SK-N-DZ (cell line): ENCODE data around the gene DCAF5.

Source experiments
- DNase-seq: peaks from one replicate; pipeline ENCODE4 v3.0.0-alpha.2; 2015; ENCODE audit warnings: low spot score

Gene DCAF5

DNA sequence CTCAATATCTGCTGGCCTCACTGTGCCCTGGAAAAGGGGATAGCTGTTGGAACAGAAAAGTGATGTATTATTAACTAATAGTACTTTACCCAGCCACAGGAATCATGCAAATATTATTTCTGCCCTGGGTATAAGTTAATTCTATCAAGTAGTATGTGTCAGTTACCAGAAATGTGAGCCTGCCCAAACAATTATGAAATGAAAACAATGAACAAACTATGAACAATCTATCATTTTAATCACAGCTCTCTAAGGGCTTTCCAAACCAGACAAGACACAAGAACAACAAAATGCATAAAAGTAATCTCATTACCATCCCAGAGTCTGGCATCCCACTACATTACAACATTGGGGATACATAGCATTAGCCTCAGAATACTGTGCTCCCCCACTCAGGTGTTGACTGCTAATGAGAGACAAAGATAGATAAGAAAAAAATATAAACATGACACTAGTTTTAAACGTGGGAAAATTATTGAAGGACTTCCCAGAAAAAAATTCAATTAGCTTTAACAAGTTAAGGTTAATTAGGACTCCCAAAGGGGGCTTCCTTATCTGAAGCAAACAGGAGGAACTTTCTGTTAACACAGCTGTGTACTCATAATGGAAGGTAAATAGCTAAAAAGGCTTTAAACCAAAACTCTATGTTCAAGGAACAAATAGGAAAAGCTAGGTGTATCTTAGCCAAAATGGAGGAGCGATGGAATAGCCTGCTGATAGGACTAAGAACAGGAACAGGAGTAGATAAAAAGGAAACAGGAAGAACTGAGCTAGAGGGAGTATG is 3.3 kb downstream of the DCAF5 start:
- no peak for DNase-seq

DNA sequence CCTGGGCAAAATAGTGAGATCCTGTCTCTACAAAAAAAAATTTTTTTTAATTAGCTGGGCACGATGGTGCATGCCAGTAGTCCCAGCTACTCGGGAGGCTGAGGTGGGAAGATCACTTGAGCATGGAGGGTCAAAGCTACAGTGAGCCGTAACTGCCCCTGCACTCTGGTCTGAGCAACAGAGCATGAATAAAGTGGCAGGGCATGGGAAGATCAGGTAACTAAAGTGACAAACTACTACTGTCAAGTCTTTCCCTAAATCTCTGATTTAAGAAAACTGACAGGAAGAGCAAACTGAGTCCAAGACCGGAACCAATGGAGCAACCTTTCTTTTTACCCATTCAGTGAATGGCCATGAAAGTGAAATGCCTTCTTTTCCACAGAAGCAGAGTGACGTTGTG is 10.8 kb downstream of the DCAF5 start:
- DNase-seq, result no peak

DNA sequence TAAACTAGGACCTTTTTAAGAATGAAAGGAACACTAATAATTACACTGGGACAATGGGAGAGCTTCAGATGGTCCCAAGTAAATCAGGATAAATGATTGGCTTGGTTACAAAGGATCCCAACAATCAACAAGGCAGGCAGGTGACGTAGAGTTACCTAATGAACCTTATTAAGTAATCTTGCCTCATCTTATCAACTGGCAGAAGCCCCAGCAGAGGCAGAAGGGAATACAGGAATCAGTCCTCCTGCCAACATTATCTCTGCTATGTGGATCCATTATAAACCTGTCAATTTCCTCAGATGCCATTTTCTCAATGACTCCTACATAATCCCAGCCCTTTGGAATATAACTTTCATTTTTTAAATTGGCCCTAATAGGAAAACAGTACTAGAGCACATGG is 11.4 kb downstream of the DCAF5 start:
- no peak for DNase-seq

DNA sequence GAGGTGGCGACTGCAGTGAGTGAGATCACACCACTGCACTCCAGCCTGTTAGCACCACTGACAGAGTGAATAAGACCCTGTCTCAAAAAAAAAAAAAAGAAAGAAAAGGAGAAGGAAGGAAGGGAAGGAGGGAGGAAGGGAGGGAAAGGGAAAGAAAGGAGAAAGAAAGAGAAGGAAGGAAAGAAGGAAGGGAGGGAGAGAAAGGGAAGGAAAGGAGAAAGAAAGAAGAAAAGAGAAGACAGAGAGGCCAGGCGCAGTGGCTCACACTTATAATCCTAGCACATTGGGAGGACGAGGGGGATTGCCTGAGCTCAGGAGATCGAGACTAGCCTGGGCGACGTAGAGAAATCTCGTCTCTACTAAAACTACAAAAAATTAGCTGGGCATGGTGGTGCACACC is 13.2 kb downstream of the DCAF5 start:
- DNase-seq, result no peak

DNA sequence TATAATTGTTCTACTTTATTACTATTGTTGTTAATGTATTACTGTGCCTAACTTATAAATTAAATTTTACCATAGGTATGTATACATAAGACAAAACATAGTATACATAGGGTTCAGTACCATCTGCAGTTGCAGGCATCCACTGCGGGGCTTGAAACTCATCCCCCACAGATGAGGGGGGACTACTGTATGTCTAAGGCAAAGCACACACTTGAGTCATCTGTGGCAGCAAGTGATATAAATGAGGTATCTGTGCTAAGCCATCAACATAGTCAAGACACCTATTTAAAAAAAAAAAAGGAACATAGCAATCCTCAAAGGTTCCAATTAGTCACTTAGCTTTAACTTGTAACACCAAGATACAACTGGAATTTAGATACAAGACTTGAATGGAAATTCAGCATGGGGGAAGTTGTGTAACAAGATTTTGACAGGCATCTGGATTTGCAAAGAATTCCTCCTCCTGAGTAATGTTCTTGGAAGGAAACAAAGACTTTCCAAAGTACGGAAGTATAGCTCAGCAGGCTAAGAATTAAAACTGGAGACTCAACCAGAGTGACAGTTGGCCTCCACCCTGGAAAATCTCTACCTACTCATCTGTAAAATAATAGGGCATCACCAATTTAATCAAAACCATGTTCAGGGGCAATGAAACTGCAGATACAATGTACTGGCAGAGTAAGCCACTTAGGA is 14.9 kb downstream of the DCAF5 start:
- no peak for DNase-seq

DNA sequence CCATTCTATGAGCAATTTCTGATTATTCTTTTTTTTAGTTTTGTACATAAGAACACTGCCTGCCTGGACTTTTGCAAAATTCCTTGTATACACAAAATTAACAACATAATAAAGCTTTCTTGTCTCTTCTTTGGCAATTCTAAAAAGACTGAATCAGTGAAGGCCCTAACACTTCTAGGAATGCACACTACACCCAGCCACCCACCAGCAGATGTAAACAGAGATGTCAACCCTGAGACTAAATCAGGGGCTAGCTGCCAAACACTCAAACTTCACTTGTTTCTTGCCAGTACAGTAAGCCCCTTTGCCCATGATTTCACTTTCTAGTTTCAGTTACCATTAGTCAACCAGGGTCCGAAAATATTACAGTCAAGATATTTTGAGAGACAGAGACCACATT is 15.5 kb downstream of the DCAF5 start:
- DNase-seq, result no peak

DNA sequence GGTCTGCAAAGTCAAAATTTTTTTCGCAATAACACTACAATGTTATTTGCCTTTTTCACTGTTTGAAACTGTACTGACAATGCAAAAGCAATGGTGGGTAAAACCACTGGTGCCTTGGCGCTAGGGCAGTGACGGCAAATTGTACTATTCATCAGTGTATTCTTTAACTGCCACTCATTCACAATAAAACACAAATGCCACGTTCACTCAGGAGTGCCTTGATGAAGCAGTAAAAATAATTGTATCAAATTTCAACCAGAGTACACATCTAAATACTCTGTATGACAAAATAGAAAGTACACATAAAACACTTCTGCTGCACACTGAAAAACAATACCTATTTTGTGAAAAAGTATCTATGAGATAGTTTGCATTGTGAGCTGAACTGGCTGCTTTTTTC is 17.8 kb downstream of the DCAF5 start:
- no peak for DNase-seq

DNA sequence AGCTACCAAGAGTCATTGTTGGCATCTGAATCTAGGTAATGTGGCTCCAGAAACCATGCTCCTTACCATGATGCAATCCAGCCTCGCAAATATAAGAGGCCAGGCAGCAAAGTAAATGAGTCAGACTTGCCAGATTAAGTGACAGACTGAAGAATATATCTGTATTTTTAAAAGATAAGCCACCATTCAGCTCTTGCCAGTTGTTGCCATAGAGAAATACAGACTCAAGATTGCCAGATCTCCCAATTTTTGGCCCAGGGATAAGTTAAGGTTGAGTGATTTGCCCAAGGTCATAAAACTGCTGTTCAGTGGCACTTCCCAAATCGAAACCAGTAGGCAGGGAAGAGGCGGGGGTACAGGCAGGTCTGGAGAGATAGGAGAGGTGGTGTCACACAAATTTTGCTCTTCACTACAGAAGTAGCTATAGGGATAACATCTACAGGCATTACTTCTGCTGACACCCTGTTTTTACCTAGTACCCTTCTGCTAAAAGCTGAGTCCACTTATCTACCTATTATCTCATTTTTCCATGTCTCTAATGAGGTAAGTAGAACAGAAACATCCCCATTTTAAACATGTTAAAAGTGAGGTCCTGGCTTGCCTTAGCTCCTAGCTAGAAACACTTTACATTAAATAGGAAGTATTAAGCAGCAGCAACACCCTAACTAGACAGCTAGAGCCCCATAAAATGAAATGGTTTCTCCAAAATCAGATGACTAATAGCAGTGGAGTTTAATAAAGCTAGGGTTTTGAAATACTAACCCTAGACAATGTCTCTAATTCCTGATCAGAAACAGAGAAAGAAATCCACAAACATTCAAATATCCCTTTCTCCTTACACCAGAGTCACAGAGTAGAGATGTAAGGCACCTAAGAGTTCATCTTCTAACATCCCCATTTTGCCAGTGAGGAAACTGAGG is 19.5 kb downstream of the DCAF5 start:
- no peak for DNase-seq

DNA sequence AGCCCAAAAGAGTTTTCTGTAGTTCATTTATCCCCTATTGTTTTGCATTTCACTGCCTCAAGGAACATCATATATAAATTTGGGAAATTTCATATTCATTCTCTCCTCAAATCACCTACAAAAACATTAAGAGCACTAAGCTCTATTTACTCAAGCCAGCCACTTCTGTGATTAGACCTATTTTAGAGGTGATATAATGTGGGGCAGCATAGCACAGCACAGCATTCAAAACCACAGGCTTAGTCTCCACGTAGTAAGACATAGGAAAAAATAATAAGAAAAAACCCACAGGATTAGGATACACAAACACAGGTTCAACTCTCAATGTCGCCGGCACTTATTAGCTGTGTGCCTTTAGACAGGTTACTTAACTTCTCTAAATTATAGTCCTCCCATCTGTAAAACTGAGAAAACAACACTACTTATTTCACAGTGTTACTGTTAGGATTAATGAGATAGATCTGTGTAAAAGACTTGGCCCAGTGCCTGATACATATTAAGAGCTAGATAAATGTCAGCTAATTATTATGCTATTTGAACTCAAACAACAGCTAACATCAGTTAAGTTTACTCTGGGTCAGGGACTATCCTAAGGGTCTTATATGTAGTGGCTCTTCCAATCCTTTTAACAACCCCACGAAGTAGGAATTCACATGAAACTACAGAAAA is 20.3 kb downstream of the DCAF5 start:
- DNase-seq, result no peak

DNA sequence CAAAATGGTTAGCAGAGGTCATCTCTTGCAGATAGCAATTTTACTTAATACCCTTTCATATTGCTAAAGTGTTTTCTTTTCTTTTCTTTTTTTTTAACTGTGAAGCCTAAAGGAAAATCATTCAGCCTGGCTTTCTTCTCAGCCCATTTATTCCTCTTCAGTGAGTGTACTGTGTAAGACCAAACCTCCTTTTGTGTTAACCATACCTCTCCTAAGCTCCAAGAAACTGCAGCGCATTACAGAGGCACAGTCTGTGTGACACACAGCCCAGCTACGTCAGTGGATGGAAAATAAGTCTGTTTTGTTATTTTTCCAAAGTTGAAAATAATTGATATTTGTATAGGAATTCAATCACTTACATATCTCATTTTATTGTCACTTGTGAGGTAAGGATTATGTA is 21.7 kb downstream of the DCAF5 start:
- no peak for DNase-seq

DNA sequence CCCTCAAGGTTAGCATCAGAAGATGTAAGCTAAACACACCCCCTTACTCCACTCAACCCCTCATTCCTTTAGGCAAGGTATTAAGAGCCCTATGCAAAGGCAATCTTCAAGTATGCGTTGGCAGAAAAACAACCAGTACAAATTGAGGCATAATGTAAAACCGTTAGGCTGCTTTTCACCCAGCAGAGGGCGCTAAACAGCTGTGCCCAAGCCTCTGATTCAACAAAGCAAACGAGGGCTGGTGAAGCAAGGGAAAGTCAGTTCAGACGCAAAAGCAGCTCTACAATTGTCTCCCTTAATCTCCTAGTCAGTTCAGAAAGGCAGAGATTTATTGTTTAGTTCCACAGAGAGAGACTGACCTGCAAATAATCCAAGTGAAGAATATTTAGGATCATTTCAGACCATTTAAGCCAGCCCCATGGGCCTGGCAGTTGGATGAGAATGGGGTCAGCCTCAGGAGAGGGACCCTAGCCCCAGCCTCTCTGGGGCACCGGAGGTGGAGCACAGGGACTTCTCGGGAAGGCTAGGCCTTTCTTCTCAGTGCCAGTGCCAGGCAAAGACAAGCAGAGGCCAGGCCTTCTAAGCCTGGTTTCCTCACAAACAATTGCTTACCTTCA is 23.5 kb downstream of the DCAF5 start:
- peak; percentile 70 for DNase-seq

DNA sequence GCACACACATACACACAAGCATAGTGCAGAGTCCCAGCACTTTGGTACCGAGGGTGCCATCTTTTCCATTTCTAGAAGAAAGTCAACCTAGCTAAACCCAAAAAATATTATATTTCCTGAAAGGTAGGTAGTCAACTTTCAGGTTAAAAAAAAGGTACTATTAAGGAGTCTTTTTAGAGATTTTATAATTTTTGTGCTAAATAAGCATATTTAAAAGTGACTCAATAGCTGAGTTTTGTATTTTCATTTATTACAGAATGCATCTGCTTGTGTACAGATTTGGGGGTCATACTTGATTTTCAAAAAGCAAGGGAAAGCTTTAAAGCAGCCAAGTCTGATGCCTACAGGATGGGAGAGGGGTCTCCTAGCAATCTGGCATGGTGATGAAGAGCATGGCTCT is 34.6 kb downstream of the DCAF5 start:
- no peak for DNase-seq

DNA sequence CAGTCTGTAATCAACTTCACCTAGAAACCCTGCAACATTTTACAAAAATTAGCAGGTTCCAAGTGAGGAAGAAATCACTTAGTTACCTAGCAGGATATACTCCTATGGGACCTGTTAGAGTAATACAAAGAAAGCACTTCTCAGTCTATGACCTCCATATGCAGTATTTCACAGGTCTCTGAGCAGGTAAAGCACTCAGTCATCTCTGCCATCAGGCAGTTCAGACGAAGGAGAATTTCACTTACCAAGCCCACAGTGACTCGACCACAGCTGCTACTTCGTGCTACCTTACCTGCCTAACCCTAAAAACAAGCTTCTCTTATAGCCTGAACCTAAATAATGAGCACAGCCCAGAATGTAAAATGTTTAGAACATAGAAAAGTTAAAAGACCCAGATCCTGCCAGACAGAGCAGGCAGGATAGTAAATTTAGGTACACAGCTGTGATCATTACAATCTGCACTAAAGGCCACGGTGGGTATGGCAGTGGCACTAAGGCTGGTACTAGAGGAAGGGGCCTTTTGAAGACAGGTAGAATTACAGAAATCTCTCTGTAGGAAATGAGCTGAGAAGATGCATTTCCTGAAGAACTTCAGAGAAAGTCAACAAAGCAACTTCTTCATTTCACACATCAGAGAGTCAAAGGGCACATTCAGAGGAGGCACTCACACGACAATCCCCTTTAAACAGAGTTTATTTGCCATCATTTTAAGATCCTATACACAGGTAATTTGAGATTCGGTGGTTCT is 35.7 kb downstream of the DCAF5 start:
- no peak for DNase-seq

DNA sequence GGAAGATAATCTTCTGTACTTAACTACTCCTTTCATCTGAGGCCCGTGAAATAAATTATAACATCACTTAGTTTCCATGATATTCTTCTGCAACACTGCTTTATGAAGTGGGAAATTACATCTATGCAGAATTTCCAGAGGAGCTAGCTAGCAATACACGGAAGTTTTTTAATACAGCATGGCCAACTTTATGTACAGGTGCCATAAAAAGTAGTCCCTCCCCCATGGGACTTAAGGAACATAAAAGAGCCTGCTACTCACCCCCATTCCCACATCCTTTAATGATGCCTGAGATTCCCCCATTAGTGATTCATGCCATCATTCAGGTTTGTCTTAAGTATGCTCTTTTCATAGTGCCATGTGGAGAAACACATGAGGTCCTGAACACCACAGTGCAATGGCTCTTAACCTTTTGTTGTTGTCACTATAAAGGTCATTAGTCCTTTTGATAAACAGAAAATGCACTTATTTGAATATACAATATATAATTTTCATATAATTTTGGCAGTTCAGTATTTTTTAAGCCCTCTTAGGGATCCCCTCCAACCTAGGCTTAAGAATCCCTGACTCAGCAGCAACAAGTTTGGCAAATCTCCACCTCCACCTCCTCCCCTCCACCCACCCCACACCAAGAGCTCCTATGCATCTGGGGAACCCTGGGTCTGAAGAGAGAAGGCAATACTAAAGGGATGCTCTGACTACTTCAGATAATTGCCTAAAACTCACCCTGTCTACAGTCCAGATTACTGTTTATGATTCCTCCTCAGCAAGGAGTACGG is 37.3 kb downstream of the DCAF5 start:
- no peak for DNase-seq

DNA sequence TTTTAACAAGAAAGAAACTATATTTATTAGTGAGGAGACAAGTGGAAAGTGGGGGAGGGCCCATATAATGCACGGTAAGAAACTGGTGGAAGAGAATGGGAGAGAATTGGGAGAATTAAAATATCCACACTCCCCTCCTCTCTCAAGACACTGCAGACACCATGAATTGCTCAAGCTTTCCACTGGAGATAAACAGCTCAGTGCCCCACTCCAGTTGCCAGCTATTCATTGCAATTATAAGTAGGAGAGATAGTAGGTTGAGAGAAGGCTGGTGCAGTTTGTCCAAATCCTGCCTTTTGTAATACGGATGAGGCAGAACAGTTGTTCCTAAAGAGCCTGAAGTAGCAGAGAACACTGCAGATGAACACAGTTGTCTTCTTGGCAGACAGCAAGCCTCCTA is 38.2 kb downstream of the DCAF5 start:
- no peak for DNase-seq

DNA sequence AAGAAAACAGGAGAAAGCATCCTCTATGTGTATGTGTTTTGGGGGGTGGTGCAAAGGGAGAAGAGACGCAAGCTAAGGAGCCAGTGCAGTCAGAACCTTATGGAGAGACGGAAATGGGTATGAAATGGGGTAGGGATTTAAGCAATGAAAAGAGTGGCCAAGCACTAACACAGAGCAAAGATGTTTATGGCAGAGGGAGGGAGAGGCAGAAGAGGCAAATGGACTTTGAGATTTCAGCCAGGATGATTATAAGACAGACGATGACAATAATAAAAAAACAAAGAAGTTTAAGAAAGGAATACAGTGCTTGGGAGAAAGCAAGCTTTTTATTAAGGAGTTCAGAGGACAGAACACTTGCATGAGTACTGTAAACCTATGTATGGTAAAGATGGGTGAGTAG is 44.6 kb downstream of the DCAF5 start:
- no peak for DNase-seq

DNA sequence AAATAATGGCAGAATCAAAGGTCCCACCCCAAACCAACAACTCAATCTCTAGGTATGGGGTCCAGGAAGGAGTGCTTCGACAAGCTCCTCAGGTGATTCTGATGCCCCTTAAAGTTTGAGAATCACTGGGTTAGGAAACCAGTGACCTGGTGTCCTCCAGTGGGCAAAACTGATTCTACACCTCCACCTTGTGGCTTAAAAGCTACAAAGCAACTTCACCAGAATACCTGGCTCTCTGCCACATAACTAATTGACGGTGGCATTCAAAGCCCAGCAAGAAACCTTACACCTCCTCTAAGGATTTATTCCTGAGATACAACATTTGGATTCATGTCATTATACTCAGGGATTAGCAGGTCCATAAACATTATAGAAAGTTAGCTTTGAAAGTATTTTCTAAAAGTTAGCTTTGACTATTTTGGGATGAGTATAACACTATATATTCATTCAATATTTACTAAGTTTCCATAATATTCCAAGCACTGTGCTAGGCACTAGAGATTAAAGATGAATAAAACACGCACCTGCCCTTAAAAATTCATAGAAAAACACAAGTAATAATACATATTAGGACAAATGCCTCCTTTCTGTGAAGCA is 45.4 kb downstream of the DCAF5 start:
- DNase-seq, result peak; percentile 51

DNA sequence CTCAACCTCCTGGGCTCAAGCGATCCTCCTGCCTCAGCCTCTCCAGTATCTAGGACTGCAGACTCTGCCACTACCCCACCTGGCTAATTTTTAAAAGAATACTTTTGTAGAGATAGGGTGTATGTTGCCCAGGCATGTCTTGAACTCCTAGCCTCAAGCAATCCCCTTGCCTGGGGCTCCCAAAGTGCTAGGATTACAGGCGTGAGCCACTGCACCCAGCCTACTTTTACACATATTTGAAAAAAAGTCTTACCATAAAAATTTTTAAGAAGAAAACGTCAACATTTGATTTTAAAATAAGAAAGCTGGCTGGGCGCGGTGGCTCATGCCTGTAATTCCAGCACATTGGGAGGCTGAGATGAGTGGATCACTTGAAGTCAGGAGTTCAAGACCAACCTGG is 46.5 kb downstream of the DCAF5 start:
- DNase-seq, result no peak

DNA sequence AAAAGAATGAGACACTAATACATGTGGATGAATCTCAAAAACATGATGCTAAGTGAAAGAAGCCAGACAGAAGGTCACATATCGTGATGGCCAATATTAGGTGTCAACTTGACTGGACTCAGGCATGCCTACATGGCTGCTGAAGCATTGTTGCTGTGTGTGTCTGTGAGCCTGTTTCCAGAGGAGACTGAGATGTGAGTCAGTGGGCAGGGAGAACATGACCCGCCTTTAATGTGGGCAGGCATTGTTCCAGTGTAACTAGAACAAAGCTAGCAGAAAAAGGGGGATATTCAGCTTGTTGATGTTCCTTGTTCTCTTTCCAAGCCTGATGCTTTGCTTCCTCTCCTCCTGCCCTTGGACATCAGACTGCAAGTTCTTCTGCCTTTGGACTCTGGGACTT is 47.6 kb downstream of the DCAF5 start:
- no peak for DNase-seq
